K562 (cell line): ENCODE data around the gene F11R. TPM values are rescaled to one million over a fixed set of nuclear protein-coding genes. Genes with fewer than 3 reads are reported as not detected.

Experiments
- ATAC-seq: fragments of 200-7000 bp; cut with Tn5 transposase; 3 replicates; pipeline ENCODE4 v1.9.1; 2020; ENCODE audit warnings: moderate library complexity
- BruUV-seq: library from RNA; stranded (reverse); fragments of 400-500 nt; replicated peaks from 2 replicates; lab custom pipeline; 2021; lab: Mats Ljungman, UMichigan
- CTCF ChIA-PET: fragments of 300-600 bp; formaldehyde crosslinking; extraction: SDS; loops from one replicate; lab custom pipeline; 2021; ENCODE audit warnings: low intra/inter-chr PET ratio; lab: Yijun Ruan, JAX
- POLR2A ChIA-PET: fragments of 300-600, 350-650 bp; sonication (Branson Sonifier 250); formaldehyde crosslinking; extraction: SDS; loops from one replicate; lab custom pipeline; 2021; ENCODE audit warnings: antibody characterized with exemption, inconsistent platforms; lab: Yijun Ruan, JAX
- DNase-seq, 4 experiments: peaks; one replicate each; pipeline versions ENCODE4 v3.0.0 to v3.0.0-alpha.2; 2011 to 2018; ENCODE audit warnings: low spot score in 3 of 4, mixed read lengths in 3 of 4; ENCODE audit errors: extremely low read depth in 1 of 4
- FAIRE-seq: peaks from 2 replicates; lab custom pipeline; 2011; peaks lifted over from hg19 to GRCh38; lab: Jason Lieb, UNC
- H2AFZ ChIP-seq: 2 replicates; pipeline ENCODE4 v1.6.0; 2011; ENCODE audit warnings: low read depth, low read length, control low read depth, inconsistent platforms
- H3K27ac ChIP-seq: fragments of 200-600 bp; 3 replicates; pipeline ENCODE4 v1.8.0; 2011; ENCODE audit warnings: low read depth, mild to moderate bottlenecking, control low read depth, inconsistent platforms, low read length, moderate library complexity, mixed read lengths; ENCODE audit errors: extremely low read depth
- H3K27me3 ChIP-seq, 2 experiments: fragments of 300-600 bp in 1 of 2; 2 replicates in 1 of 2; 3 replicates in 1 of 2; pipeline versions ENCODE4 v1.6.0 to v1.8.0; 2011; ENCODE audit warnings: inconsistent platforms in 2 of 2, low read length in 2 of 2, mild to moderate bottlenecking in 1 of 2, mixed read lengths in 1 of 2, moderate library complexity in 1 of 2; ENCODE audit not compliant: control insufficient read depth in 2 of 2, insufficient read depth in 2 of 2
- H3K36me3 ChIP-seq: fragments of 300-600 bp; 3 replicates; pipeline ENCODE4 v1.8.0; 2011; ENCODE audit warnings: mild to moderate bottlenecking, low read length, inconsistent platforms; ENCODE audit not compliant: control insufficient read depth, insufficient read depth
- H3K4me1 ChIP-seq, 2 experiments: fragments of 200-600 bp in 1 of 2; replicated peaks in 1 of 2; 2 replicates in 1 of 2; 3 replicates in 1 of 2; pipeline versions ENCODE4 v1.5.1 to v1.8.0; 2011; ENCODE audit warnings: inconsistent platforms in 2 of 2, low read length in 2 of 2, mild to moderate bottlenecking in 1 of 2, mixed read lengths in 1 of 2, moderate library complexity in 1 of 2; ENCODE audit not compliant: control insufficient read depth in 2 of 2, insufficient read depth in 2 of 2
- H3K4me2 ChIP-seq: 2 replicates; pipeline ENCODE4 v1.6.1; 2011; ENCODE audit warnings: low read length, control low read depth, inconsistent platforms, mixed read lengths; ENCODE audit not compliant: insufficient read depth
- H3K4me3 ChIP-seq: fragments of 200-600 bp; sonication (generic), shearing (Covaris generic); 2 replicates; pipeline ENCODE4 v1.5.1; 2016; ENCODE audit warnings: control low read depth, inconsistent platforms
- H3K79me2 ChIP-seq: fragments of 200-600 bp; 3 replicates; pipeline ENCODE4 v1.8.0; 2011; ENCODE audit warnings: low read length, inconsistent platforms; ENCODE audit not compliant: control insufficient read depth, insufficient read depth
- H3K9ac ChIP-seq, 2 experiments: 2 replicates each; pipeline versions ENCODE4 v1.6.0 to v1.6.1; 2011; ENCODE audit warnings: low read depth in 2 of 2, low read length in 2 of 2, control low read depth in 1 of 2, inconsistent platforms in 1 of 2, mild to moderate bottlenecking in 1 of 2, mixed read lengths in 1 of 2; ENCODE audit not compliant: insufficient read depth in 1 of 2
- H3K9me1 ChIP-seq: one replicate; pipeline ENCODE4 v1.6.0; 2011; ENCODE audit warnings: inconsistent platforms, mild to moderate bottlenecking, low read length, moderate library complexity; ENCODE audit not compliant: control insufficient read depth, insufficient read depth
- H3K9me3 ChIP-seq: replicated peaks from 2 replicates; pipeline ENCODE4 v1.5.1; 2011; ENCODE audit warnings: low read depth, low read length, inconsistent platforms; ENCODE audit not compliant: control insufficient read depth, insufficient read depth
- H4K20me1 ChIP-seq: replicated peaks from 2 replicates; pipeline ENCODE4 v1.6.1; 2011; ENCODE audit warnings: low read length, inconsistent platforms, mixed read lengths; ENCODE audit not compliant: control insufficient read depth, insufficient read depth
- BCOR ChIP-seq: fragments of 450-650 bp; IDR thresholded peaks from 2 replicates; pipeline ENCODE4 v1.6.1; 2016
- JUND ChIP-seq, 2 experiments: IDR thresholded peaks; 2 replicates in 1 of 2; 3 replicates in 1 of 2; pipeline ENCODE4 v1.6.1; 2011; ENCODE audit warnings: borderline replicate concordance in 2 of 2, low read depth in 2 of 2, low read length in 2 of 2, improper control_type of control experiment in 1 of 2, missing biosample characterization in 1 of 2, missing genetic modification characterization in 1 of 2, missing genetic modification reagents in 1 of 2
- KAT7 ChIP-seq: sonication (generic); formaldehyde crosslinking; IDR thresholded peaks from 2 replicates; pipeline ENCODE4 v1.8.0; 2022; ENCODE audit warnings: missing genetic modification reagents, mild to moderate bottlenecking, borderline replicate concordance
- MYNN ChIP-seq, 2 experiments: sonication (generic); formaldehyde crosslinking in 1 of 2; IDR thresholded peaks; 2 replicates each; pipeline versions ENCODE4 v1.5.0 to v1.6.1; 2016 to 2020; ENCODE audit warnings: antibody characterized with exemption in 1 of 2, missing genetic modification reagents in 1 of 2
- NR3C1 ChIP-seq: sonication (generic); formaldehyde crosslinking; IDR thresholded peaks from 2 replicates; pipeline ENCODE4 v1.8.1; 2022; ENCODE audit warnings: missing genetic modification reagents
- PHTF2 ChIP-seq: fragments of 250-450 bp; sonication (Bioruptor Pico); IDR thresholded peaks from 2 replicates; pipeline ENCODE4 v1.5.0; 2021; ENCODE audit warnings: mild to moderate bottlenecking
- RBM22 ChIP-seq: fragments of 200-400 bp; formaldehyde crosslinking; IDR thresholded peaks from 2 replicates; pipeline ENCODE4 v1.6.1; 2018; ENCODE audit warnings: low read length, low read depth; ENCODE audit not compliant: poor library complexity, severe bottlenecking
- RBM25 ChIP-seq: fragments of 200-400 bp; formaldehyde crosslinking; IDR thresholded peaks from 2 replicates; pipeline ENCODE4 v1.6.1; 2018; ENCODE audit warnings: low read length, low read depth, moderate library complexity; ENCODE audit not compliant: severe bottlenecking
- SP1 ChIP-seq: sonication (generic); formaldehyde crosslinking; IDR thresholded peaks from 2 replicates; pipeline ENCODE4 v1.8.1; 2022; ENCODE audit warnings: mild to moderate bottlenecking, missing genetic modification reagents
- SUPT5H ChIP-seq: fragments of 450-650 bp; IDR thresholded peaks from 2 replicates; pipeline ENCODE4 v1.6.1; 2016
- ZFP1 ChIP-seq: fragments of 450-650 bp; formaldehyde crosslinking; IDR thresholded peaks from 2 replicates; pipeline ENCODE4 v1.4.0; 2020; ENCODE audit warnings: mild to moderate bottlenecking, mixed read lengths
- ZFP30 ChIP-seq: fragments of 250-450 bp; sonication (Bioruptor Pico); IDR thresholded peaks from 2 replicates; pipeline ENCODE4 v1.8.0; 2022; ENCODE audit warnings: moderate library complexity, mild to moderate bottlenecking, inconsistent platforms, borderline replicate concordance
- ZNF165 ChIP-seq: fragments of 250-450 bp; sonication (Bioruptor Pico); IDR thresholded peaks from 2 replicates; pipeline ENCODE4 v1.4.0; 2020; ENCODE audit warnings: borderline replicate concordance
- ZNF589 ChIP-seq: fragments of 200-800 bp; sonication (Bioruptor generic); IDR thresholded peaks from 2 replicates; pipeline ENCODE4 v1.6.1; 2016; ENCODE audit warnings: low read depth, missing genetic modification characterization, missing compliant biosample characterization
- WGBS: fragments of 100-300 bp; shearing (Covaris generic); methylation state at CpG from one replicate; pipeline ENCODE4 v1.1.6; 2016; ENCODE audit warnings: low coverage, mixed read lengths; ENCODE audit not compliant: insufficient coverage; ENCODE audit errors: missing lambda C conversion rate; 5-methylcytosine and 5-hydroxymethylcytosine counted together
- in situ Hi-C: fragments of 300-500 bp; cut with MboI; formaldehyde crosslinking; loops from 4 replicates; pipeline ENCODE4 v1.15.0; 2018; ENCODE audit warnings: inconsistent platforms, mixed read lengths
- intact Hi-C: fragments of 100-400 bp; cut with micrococcal nuclease; formaldehyde crosslinking; loops from 2 replicates; pipeline ENCODE4 v1.14.2; 2022
- polyA plus RNA-seq, 8 experiments: library from polyadenylated mRNA; depleted of rRNA in 4 of 8; stranded (reverse) in 5 of 8; unstranded in 3 of 8; fragments of >200 nt; fragmentation: Nextera tagmentation in 2 of 8; fragmentation: Illumina TruSeq in 1 of 8; extraction: Ambion mirVana in 2 of 8; extraction: Trizol in 1 of 8; gene quantifications; 2 replicates each; pipeline versions ENCODE4 v1.2.1 to v1.2.3, GENCODE V29; 2011 to 2014; ENCODE audit warnings: inconsistent platforms in 1 of 8, missing spikeins in 1 of 8
- total RNA-seq, 7 experiments: library from RNA; depleted of rRNA in 6 of 7; stranded (reverse); fragments of >200 nt in 6 of 7; fragmentation: Illumina TruSeq in 2 of 7; extraction: Trizol in 2 of 7; gene quantifications; 2 replicates each; pipeline versions ENCODE4 v1.2.1 to v1.2.3, GENCODE V29; 2011 to 2021; ENCODE audit warnings: low replicate concordance in 1 of 7
- TF ChIP-seq, protein P1 (sequence below), 2 experiments: fragments of 450-650 bp in 1 of 2; sonication (generic) in 1 of 2; formaldehyde crosslinking in 1 of 2; IDR thresholded peaks in 1 of 2; conservative IDR thresholded peaks in 1 of 2; 2 replicates each; pipeline versions ENCODE4 v1.6.1 to v1.8.1; 2016 to 2023; ENCODE audit warnings: mild to moderate bottlenecking in 2 of 2, moderate library complexity in 2 of 2, inconsistent platforms in 1 of 2, missing genetic modification reagents in 1 of 2

Gene F11R
- total and polyA plus RNA-seq, 9 of the 15 experiments (the other 6 are each of a cell fraction or from before 2014, with no cell fraction given), result 27.4 to 187 (median 52.5) TPM

GRCh38 chr1:161008869-161009510, 12.0 kb downstream of the F11R start (continued):
- TF ChIP-seq, protein P1, sequence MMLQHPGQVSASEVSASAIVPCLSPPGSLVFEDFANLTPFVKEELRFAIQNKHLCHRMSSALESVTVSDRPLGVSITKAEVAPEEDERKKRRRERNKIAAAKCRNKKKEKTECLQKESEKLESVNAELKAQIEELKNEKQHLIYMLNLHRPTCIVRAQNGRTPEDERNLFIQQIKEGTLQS (IDR thresholded peaks at IDR 0.05), result peak; percentile 69
- TF ChIP-seq, protein P1 (CRISPR knock-in tag; conservative IDR thresholded peaks at IDR 0.05), result 0 out of 2 replicates have a peak, but pooled peaks have one; percentile 33
- no peak for TF ChIP-seq SP1 (CRISPR knock-in tag)
- no peak for TF ChIP-seq JUND (IDR thresholded peaks at IDR 0.05; ENCODE audit: borderline replicate concordance, low read depth, low read length)
- peak; percentile 9; the same call in 1 of the 3 replicates for TF ChIP-seq JUND (tag; IDR thresholded peaks at IDR 0.05; ENCODE audit: borderline replicate concordance, low read depth, low read length)
- TF ChIP-seq ZNF589 (CRISPR knock-in tag), result peak; percentile 12; the same call in 1 of the 2 replicates
- no peak for TF ChIP-seq ZFP1 (CRISPR knock-in tag)

DNA sequence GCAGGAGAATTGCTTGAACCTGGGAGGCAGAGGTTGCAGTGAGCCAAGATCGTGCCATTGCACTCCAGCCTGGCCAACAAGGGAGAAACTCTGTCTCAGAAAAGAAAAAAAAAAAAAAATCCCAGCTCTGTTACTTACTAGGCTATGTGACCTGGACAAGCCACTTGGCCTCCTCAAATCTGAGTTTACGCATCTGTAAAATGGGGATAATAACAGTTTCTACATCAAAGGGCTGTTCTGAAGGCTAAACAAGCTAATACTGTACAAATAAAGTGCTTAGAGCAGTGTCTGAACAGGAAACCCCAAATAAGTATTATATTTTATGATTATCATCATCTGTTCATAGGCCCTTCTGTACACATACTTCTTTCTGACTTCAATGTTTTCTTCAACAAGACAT, 13.6 kb downstream of the F11R start:
- no peaks in the 10 kb centered on the region for H3K27me3 ChIP-seq
- POLR2A ChIA-PET, result interaction anchor here (0.6 to 2.0 kb wide), 4 partner anchors 10 to 138 kb away, joined by 4 to 9 read pairs (median 6); partner anchors contain the start of gene F11R

More for the DNA sequence above, 13.6 kb downstream of the F11R start:
- in situ Hi-C loops, result no loop called here
- no peak overlapping the region for H3K27ac ChIP-seq
- no peak for TF ChIP-seq PHTF2
- no peak for TF ChIP-seq ZNF165 (CRISPR knock-in tag)
- TF ChIP-seq RBM22, result no peak
- TF ChIP-seq KAT7 (CRISPR knock-in tag), result no peak
- no peak for TF ChIP-seq NR3C1 (CRISPR knock-in tag)
- no peak for TF ChIP-seq SP1 (CRISPR knock-in tag)
- no peak for TF ChIP-seq SUPT5H
- no peak for TF ChIP-seq ZFP30 (CRISPR knock-in tag)
- TF ChIP-seq MYNN (IDR thresholded peaks at IDR 0.05), result no peak
- TF ChIP-seq MYNN (CRISPR knock-in tag; IDR thresholded peaks at IDR 0.05), result no peak
- TF ChIP-seq RBM25, result peak; percentile 57
- peak; percentile 35; the same call in 1 of the 2 replicates for TF ChIP-seq BCOR
- TF ChIP-seq, all 486 proteins: peak for 2
- no TSS peak for BruUV-seq
- CTCF ChIA-PET, result no interaction called here
- Histone ChIP-seq H3K4me1 (peaks cover 31 to 37% of the 10 kb centered on the region in 2 experiments; a peak in 4 of 5 replicates), H3K9me3 (no peaks in the 10 kb centered on the region), H3K4me2 (no peak overlapping the region), H2AFZ (no peak overlapping the region), H4K20me1 (no peaks in the 10 kb centered on the region), H3K36me3 (peaks cover 10% of the 10 kb centered on the region), H3K9ac (0 out of 4 replicates have a peak overlapping the region, but pooled peaks of 1 of the 2 experiments have one; percentile 10), H3K4me3 (no peak overlapping the region), H3K79me2 (peaks cover 79% of the 10 kb centered on the region), H3K9me1 (no peaks in the 10 kb centered on the region)
- FAIRE-seq, result no peak
- no peak for ATAC-seq
- 97% methylated on average over 2 of the region's 2 CpGs for WGBS
- intact Hi-C loops, result no loop called here
- no peak for DNase-seq
